ENCODE measurements around the gene IQSEC3. TPM values are rescaled to one million over a fixed set of nuclear protein-coding genes. Genes with fewer than 3 reads are reported as not detected.

The IQSEC3 gene
- total RNA-seq, 4 donors from 2014 or later = 1.3 to 4.4 (median 3.3) TPM

GRCh38 chr12:208813-209212, 142.2 kb downstream of the IQSEC3 start:
- TF ChIP-seq CTCF (IDR thresholded peaks at IDR 0.05) = no peak
- DNase-seq (ENCODE audit: low spot score) (no peak), ATAC-seq (ENCODE audit: low FRiP score) (no peak)

- TF ChIP-seq CTCF (IDR thresholded peaks at IDR 0.05) = no peak
- ATAC-seq (ENCODE audit: low FRiP score) (no peak), DNase-seq (ENCODE audit: low spot score) (no peak)
Measured at GRCh38 chr12:209246-209645, 142.7 kb downstream of the IQSEC3 start.

- no peak for ATAC-seq (ENCODE audit: low FRiP score)
- no peak for DNase-seq (ENCODE audit: low spot score)
- no peak for TF ChIP-seq CTCF (IDR thresholded peaks at IDR 0.05)
Measured at GRCh38 chr12:209851-210250, 143.3 kb downstream of the IQSEC3 start.

GRCh38 chr12:210277-211141, 143.9 kb downstream of the IQSEC3 start:
- DNase-seq (ENCODE audit: low spot score) = no peak
- no peak for TF ChIP-seq CTCF (IDR thresholded peaks at IDR 0.05)
- no peak for ATAC-seq (ENCODE audit: low FRiP score)

- DNase-seq (ENCODE audit: low spot score) (no peak), ATAC-seq (ENCODE audit: low FRiP score) (no peak)
- TF ChIP-seq CTCF (IDR thresholded peaks at IDR 0.05) = no peak
Measured at GRCh38 chr12:211142-211465, 144.5 kb downstream of the IQSEC3 start.

- TF ChIP-seq CTCF (IDR thresholded peaks at IDR 0.05) = no peak
- ATAC-seq (ENCODE audit: low FRiP score) (no peak), DNase-seq (ENCODE audit: low spot score) (no peak)
Measured at GRCh38 chr12:211639-212414, 145.3 kb downstream of the IQSEC3 start.

GRCh38 chr12:212415-212714, 145.8 kb downstream of the IQSEC3 start:
- no peak for ATAC-seq (ENCODE audit: low FRiP score)
- no peak for TF ChIP-seq CTCF (IDR thresholded peaks at IDR 0.05)
- DNase-seq (ENCODE audit: low spot score) = no peak
